GM21576 (cell line): ENCODE data around the gene SGMS1.

Source experiments
- ATAC-seq: cut with Tn5 transposase; IDR thresholded peaks from one replicate; pipeline ENCODE4 v1.9.1; 2021; ENCODE audit warnings: mild to moderate bottlenecking, moderate library complexity; ENCODE audit not compliant: unreplicated experiment

The SGMS1 gene

DNA sequence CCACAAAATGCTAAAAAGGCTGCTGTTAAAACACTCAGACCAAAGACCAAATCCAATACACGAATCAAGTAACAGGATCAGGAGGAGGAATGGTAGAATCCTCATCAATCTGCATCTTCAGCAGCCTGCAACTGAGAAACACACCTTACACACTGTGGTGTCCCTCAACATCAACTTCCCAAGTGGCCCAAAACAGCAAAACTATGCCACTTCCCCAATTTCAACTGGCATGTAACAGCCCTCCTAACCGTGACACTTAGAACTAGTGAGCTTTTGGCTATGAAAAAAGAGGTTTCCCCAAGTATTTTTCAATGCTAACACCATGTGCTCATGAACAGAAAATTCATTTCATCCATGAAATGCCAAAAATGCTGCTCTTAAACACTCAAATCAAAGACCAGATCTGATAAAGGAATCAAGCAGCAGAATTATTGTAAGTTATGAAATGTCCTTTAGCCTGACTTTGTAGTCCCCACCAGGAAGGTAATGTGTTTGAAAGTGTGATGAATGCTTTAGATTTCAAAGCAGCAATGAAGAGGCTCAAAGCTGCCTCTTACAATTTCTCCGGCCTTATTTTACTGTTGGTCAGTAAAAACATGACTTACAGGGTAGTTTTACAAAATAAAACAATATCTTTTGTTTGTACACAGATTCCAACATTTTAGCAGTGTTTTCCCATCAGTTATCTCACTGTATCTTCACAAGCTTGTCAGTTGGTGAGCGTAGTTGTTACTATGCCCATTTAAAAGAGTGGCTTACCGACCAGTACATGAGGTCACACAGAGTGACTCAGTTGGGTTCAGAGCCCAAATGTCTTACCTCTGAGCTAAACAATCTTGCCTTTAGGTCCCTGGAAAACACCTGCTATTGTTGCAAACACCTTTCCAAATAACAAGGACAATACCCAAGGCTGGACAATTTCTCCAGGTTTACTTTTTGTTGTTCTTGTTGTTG, 306.8 kb downstream of the SGMS1 start:
- ATAC-seq = no peak

DNA sequence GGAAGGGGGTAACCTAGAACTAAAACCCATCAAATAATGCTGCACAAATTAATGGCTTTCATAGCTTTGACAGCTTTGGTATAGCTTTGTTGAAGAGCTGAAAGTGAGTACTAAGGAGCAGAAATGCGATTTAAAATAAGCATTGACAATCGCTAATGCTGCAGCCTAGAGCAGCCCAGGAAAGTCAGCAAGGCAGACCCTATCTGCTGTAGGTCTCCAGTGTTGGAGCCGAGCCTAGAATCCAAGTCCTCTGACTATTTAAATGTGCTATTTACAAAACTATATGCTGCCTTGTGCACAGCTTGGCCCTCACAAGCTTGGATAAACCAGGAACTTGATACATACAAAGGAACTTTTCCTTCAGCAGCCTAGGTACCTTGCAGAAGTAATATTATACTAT, 307.6 kb downstream of the SGMS1 start:
- no peak for ATAC-seq

DNA sequence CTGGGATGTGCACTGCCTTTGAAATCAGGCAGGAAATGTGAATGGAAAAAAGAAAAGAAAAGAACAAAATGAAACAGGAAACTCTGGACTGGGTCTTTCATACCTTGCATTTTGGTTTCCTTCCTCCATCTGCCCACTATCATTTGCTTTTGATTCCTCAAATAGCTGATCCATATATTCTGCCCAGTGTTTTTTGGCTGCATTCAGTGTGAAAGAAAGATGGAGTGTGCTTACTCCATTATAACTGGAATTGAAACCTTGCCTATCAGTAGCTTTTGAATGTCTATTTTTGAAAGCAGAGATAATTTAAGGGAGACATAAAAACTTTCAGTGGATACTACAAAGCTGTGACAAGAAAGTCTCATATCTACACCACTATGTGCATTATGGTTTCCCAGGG, 308.3 kb downstream of the SGMS1 start:
- ATAC-seq = no peak

DNA sequence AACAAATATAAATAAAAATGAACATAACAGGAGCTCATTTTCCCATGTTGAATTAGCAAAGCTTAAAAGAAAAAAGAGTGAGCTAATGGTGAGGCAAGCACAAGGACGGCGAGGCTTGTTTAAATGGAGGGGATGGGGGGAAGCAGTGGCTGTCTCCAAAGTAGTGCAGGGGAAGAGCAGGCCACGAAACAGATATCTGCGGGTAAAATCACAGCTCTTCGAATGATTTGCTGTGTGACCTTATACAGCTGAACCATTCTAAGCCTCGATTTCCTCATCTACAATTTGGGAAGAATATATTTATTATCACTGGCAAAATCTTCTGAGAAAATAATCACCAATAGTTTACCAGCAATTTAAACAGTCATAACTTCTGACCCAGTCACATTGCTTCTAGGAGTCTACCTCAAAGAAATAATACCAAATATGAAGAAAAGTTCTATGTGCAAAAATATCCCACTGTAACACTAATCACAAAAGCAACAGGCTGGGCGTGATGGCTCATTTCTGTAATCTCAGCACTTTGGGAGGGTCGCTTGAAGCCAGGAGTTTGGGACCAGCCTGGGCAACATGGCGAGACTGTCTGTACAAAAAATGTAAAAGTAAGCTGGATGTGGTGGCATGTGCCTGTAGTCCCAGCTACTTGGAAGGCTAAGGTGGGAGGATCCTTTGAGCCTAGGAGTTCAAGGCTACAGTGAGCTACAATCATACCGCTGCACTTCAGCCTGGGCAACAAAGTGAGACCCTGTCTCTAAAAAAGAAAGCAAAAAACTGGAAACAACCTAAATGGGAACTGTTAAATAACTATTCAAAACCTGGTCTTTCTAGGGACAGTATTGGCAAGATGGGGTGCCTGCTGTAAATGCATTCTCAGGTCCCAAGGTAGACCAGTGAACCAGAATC, 309.3 kb downstream of the SGMS1 start:
- ATAC-seq = no peak

DNA sequence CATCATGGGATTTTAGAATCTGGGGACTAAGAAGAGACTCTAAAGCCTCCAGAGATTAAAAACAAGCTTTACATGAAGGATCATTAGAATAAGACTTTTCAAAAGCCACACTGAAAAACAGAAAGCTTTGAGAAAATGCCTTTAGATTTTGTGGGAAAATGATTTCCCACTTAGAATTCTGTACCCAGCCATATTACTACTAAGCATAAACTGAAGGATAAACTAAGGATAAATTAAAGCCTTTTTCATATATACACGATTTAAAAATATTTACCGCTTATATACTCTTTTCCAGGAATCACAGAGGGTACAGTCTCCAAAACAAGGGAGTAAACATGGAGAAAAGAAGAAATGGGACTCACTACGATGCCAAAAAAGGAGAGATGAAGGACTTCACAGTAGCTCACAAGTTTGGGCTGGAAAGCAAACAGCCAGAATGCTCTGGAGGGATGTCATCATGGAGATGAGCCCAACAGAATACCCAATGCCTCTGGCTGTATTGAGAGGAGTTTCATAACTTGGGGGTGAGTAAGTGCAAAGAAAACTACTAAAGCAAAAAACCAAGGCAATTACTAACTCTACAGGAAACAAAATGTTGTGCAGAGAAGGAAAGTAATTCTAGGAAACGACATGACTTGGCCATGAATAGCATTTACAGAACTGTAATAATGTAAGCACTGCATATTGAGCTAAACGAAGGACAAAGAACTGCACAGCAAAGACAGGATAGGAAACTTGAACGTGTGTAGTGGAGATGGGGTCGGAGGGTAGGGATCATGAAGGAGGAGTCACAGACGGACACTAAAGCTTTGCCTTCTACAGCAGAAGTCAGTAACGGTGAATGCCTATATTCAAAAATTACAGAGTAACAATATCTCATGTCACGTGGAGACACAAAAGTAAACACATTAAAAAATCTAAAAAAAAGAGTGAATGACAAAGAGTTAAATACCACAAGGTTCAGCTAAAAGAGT, 311.0 kb downstream of the SGMS1 start:
- no peak for ATAC-seq

DNA sequence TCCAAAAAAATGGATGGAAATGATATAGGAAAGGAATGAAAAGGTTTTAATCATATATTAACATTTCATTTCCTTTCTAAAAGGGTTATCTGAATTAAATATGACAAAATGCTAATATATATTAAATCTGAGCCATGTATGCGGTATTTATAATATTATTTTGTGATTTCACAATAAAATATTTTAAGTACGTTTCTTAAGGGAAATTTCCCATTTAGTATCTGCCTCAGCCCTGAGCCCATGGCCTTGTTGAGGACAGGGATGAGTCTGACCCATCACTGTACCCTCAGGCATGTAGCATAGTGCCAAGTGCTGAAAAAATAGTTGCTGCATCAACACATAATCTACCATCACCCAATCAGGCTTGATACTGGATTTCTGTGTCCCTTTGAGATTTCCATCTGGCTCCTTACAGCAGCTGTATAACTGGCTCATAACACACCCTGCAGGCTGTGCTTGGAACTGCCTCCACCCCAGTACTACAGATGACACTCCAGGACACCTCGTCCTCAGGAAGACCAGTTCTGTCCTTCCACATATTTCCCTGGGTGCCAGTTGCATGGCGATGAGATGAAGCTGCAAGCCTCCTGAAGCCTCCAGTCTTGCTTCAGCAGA, 313.1 kb downstream of the SGMS1 start:
- no peak for ATAC-seq

DNA sequence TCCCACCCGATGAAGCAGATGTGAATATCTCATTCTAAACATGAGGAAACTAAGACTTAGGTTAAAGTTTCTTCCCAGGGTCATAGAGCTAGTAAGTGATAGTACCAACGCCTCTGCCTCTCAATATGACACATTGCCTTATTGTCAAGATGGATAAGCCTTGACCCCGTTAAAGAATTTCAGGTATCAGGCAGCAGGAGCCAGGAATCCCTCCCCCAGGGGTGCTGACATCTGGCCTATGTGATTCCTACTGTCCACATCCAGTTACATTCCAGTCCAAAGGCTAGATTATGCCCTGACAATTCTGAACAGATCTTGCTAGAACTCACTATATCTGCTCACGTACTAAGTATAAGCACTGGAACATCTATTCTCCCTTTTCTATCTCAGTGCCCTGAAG, 314.4 kb downstream of the SGMS1 start:
- ATAC-seq = no peak

DNA sequence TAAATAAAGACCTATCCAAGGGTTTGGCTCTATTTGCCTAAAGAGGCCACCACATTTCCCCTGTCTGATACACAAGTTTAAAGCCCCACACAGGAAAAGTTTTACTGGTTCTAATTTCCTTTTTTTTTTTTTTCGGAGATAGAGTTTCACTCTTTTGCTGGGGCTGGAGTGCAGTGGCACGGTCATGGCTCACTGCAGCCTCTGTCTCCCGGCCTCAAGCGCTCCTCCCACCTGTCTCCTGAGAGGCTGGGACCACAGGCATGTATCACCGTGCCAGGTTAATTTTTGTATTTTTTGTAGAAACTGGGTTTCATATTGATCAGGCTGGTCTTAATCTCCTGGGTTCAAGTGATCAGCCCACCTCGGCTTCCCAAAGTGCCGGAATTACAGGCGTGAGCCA, 319.1 kb downstream of the SGMS1 start:
- ATAC-seq = no peak

DNA sequence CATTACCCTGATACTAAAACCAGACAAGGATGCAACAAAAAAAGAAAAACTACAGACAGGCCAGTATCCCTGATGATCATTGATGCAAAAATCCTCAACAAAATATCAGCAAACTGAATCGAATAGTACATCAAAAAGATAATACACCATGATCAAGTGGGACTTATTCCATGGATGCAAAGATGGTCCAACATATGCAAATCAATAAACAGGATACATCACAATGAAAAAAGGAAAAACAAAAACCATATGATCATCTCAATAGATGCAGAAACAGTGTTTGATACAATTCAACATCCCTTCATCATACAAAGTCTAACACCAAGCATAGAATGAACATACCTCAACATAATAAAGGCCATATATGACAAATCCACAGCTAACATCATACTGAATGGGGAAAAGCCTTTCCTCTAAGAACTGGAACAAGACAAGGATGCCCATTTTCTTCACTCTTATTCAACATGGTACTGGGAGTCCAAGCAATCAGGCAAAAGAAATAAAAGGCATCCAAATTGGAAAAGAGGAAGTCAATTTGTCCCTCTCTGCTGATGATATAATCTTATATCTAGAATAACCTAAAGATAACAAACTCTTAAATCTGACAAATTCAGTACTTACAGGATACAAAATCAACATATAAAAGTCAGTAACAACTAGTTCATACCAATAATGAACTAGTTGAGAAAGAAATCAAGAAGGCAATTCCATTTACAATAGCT, 323.6 kb downstream of the SGMS1 start:
- ATAC-seq = no peak

DNA sequence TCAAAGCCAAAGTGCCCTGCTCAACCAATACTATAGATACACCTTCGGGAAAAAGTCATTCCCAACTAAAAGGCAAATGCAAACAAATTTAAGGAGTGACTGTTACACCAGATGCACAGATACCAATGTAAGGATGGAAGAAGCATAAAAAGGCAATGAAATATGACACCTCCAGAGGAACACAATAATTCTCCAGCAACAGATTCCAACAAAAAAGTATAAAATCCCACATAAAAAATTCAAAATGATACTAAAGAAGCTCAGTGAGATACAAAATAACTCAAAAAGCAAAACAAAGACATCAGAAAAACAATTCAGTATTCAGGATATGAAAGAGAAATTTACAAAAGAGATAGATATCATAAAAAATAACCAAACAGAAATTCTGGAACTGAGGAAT, 328.4 kb downstream of the SGMS1 start:
- no peak for ATAC-seq

DNA sequence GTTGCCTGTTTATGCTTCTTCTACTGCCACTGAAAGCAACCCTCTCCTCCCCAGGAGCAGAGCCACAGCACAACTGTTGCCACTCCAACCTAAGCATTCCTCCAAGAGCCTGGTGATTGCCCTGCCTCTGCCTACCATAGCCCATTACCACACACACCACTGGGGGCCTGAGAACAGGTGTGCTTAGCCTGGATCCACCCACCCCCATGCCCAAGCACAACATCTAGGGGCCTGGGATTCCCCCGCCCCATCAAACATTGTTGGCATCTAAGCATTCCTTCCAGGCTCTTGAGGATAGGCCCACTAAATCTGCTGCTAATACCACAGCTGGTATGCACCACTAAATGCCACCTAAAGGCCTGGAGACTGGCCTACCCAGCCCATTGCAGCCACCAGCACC, 329.2 kb downstream of the SGMS1 start:
- ATAC-seq = no peak

DNA sequence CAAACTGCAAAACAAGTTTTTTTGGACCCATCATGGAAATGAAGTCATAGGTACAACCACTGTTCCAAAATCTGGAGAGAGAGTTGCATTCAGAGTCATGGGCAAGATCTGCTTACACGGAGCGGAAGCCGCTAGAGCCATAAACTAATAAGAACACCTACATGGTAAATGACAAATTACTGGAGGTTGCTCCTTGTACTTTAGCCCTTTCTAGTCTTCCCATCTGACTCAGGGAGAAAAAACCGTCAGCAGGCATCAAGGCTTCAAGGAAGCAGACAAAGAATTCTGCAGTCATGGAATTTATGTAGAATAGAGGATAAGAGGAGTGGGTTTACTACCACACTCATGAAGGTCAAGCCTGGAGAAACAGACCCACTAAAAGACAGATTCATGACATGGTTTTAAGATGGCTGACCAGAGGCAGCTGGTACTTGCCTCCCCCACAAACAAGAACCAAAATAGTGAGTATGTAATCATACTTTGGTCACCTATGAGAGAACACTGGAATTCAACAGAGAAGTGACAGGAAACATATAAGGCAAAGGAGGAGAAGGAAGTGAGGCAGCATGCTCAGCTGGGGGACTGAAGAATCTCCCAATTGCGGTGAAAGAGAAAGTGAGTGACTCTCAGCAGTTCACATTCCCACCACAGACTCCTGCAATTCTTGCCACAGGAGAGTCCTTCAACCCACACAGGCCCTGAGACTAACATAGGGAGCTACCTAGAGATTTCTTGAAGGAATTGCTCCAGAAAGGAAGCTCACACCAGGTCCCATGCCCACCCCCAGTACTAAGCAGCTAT, 330.0 kb downstream of the SGMS1 start:
- no peak for ATAC-seq

DNA sequence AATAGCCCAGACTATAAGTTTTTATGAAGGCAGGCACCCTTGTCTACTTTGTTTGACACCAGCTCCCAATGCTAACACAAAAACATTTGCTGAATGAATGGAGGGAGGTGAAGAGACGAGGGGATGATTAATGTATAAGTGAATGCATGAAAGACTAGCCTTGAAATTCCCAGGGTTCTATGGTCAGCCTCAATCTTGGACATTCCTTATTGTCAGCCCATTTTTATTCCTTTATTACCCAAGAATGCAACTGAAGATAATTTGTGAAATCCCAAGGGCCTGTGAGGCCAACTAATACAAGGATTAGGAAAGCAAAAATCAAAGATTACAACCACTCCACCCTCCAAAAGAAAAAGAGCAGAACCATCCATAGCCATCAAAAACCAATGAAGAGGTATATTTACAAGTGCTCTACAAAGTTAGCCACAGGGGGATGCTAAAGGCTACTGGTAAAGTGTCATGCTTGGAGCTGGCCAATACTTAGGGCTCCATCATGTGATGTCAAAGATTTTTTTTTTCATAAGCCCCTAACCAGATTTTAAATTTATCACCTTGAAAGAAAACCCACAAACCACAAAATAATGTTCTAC, 332.4 kb downstream of the SGMS1 start:
- no peak for ATAC-seq

DNA sequence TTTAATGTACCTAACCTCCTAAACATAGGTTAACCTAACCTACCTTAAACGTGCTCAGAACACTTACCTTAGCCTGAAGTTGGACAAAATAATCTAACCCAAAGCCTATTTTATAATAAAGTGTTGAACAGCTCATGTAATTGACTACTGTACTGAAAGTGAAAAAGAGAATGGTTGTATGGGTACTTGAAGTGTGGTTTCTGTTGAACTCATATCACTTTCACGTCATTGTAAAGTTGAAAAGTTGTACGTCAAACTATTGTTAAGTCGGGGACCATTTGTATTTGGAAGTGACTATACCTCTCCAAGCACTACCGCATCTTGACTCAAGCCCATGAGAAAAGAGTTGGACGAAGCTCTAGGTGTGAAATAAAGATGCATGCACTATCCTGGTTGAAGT, 334.6 kb downstream of the SGMS1 start:
- ATAC-seq = no peak

DNA sequence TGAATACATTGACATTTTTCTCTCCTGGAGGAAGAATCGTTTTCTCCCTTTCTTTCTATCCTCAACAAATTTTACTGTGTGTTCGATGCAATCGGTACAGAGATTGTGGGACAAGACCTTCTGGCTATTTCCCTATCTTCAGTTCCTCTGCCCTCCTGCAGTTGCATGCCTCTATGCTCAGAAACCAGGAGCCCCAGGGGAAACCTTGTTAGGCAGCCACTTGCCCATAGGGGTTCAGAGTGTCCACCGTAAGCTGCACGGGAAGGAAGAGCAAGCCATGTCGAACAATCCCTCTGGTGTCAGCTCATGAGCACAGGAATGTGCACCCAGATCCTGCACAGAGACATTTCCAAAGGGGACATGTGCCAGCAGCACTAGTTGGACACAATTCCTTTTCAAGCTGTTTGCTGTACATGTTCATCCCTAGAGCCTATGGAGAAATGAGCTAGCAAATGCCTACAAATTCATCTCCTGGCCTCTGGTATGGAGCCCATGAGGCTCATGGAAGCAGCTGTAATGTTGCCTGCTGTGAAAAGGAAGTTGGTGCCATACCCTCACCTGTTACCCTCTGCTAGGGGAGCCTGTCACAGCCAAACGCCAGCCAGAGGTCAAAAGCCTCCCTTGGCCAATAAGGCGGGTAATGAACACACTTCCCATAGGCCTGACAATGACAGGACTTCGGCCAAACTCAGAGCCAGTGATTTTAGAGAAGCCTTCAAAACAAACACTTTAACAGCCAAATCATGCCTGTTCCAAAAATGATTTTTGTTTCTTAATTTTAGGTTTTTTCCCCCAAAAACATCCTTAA, 336.6 kb downstream of the SGMS1 start:
- no peak for ATAC-seq

DNA sequence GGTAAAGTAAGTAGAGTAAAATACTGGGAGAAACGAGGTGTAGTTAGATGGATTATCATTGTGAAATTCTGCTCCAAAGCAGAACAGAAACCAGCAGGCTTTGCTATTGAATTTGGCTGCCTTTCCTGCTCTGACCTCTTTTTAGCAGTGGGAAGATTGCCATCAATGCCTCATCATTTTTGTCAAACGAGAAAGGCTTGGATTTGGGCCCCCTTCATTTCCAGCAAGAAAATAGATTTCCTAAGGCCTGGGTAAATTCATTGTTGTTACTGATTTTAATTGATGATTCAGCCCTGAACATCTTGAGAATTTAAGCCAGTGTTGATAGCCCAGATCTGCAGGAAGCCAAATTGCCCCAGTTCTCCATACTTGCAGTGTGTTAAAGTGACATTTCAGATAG, 337.2 kb downstream of the SGMS1 start:
- ATAC-seq = no peak

DNA sequence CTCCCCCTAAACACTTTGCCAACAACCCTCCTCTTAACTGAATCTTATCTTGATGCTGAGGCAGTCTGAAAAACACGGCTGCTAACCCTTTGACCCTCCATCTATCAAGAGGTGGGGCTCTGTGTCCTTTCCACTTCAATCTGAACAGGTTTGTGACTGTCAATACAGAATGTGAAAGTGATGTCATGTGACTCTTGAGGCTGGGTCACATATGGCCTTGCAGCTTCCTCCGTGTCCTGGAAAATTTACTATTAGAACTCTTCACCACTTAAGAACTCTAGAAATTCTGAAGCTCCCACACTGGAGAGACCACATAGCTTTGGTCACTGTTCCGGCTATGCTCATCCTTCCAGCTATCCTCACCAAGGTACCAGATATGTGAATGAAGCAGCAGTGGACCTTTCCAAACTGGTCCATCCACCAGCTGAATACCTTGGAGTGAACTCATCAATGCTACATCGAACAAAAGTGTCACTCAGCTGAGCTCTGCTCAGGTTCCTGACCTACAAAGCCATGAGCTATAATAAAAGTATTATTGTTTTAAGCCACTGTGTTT, 341.7 kb downstream of the SGMS1 start:
- no peak for ATAC-seq
